Heart left ventricle (tissue), 13 donors: ENCODE data around the gene STXBP5.

ENCODE experiments used
- POLR2A ChIP-seq, 2 donors: fragments of 450-650 bp; IDR thresholded peaks; one replicate each; pipeline ENCODE4 v1.6.1; 2017; ENCODE audit warnings: antibody characterized with exemption in 2 of 2, mild to moderate bottlenecking in 2 of 2, moderate library complexity in 2 of 2
- TF ChIP-seq, protein P1 (sequence below), 12 donors: fragments of 200-600 bp; sonication (generic) in 4 of 12; IDR thresholded peaks; one replicate each; pipeline versions ENCODE4 v1.5.0 to v1.8.0; 2018 to 2022; ENCODE audit warnings: antibody characterized with exemption in 12 of 12, mild to moderate bottlenecking in 5 of 12
- donor health status: ischemic (EF 13 %, LVEDD 7.1; RV severe dilation, severe dysfunction).
- donor health status: DM: no; HTN: yes; CAD: no.
- donor health status: DM: no; HTN: no; CAD: no.
- donor health status: ischemic (EF 25% LVEDD 6.9; RV normal size, moderate dysfunction).
- donor health status: ischemic (EF 25% LVEDD 5.7; RV mildly dilated, moderate dysfunction).
- donor health status: ischemic (EF 35%, LVEDD 5.7; RV mildly dilated, moderate dysfunction).
- donor health status: nonischemic (EF 11% LVEDD 7.7; RV severe dilation, severe dysfunction).
- donor health status: DM: yes; HTN: yes; CAD: no.
- donor health status: PGD.
- donor health status: ischemic (EF 29% LVEDD 5.4; RV normal size, mild dysfunction).
- donor health status: nonischemic (EF 23%, LVEDD 6.1; RV moderate dilation, normal function).

DNA sequence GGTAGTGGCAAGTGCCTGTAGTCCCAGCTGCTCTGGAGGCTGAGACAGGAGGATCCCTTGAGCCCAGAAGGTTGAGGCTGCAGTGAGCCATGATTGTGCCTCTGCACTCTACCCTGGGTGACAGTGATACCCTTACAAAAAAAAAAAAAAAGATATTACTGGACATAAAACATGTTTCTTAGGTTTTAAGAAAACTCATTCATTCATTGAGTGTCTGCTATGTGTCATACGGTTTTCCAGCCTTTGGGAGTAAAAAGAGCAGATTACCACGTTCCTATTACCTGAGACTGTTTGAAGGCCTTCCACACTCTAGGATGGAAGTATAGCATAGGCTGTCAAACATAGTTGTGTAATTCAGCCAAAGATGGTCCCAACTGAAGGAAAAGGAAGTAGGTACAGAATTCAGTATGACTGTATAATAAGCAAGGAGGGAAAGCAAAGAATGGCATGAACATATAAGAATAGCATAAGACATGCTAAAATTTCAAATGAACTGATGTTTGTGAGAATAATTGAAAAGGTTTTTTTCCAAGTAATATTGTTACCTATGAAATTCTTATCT lies 22.0 kb downstream of the STXBP5 start:
- TF ChIP-seq, protein P1, sequence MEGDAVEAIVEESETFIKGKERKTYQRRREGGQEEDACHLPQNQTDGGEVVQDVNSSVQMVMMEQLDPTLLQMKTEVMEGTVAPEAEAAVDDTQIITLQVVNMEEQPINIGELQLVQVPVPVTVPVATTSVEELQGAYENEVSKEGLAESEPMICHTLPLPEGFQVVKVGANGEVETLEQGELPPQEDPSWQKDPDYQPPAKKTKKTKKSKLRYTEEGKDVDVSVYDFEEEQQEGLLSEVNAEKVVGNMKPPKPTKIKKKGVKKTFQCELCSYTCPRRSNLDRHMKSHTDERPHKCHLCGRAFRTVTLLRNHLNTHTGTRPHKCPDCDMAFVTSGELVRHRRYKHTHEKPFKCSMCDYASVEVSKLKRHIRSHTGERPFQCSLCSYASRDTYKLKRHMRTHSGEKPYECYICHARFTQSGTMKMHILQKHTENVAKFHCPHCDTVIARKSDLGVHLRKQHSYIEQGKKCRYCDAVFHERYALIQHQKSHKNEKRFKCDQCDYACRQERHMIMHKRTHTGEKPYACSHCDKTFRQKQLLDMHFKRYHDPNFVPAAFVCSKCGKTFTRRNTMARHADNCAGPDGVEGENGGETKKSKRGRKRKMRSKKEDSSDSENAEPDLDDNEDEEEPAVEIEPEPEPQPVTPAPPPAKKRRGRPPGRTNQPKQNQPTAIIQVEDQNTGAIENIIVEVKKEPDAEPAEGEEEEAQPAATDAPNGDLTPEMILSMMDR (IDR thresholded peaks at IDR 0.05): no peak
- TF ChIP-seq POLR2A (IDR thresholded peaks at IDR 0.05): no peak
